Endothelial cell of coronary artery (primary cell): Measurements from ENCODE around the gene NPIPB4. TPM values are rescaled to one million over a fixed set of nuclear protein-coding genes. Genes with fewer than 3 reads are reported as not detected.

Experiments used
- total RNA-seq: library from RNA; depleted of rRNA; stranded (reverse); fragments of >200 nt; gene quantifications from 2 replicates; pipeline ENCODE4 v1.2.3, GENCODE V29; 2014

Gene NPIPB4
- 35.9 and 48.9 TPM in 2 replicates for total RNA-seq

GRCh38 chr16:21857656-21858055 lies at the start of gene NPIPB4:
TSS of gene NPIPB4 (minus strand) at chr16:21857756. CDS start at chr16:21857378, 378 bp downstream.

Other genes with a start within 250 kb of the NPIPB4 start
- not detected in 2 replicates for gene IGSF6, start 205.1 kb downstream of the NPIPB4 start, total RNA-seq
- 0.09 TPM in 1 of 2 replicates, not detected in the other for gene OTOA, start 193.8 kb downstream of the NPIPB4 start, total RNA-seq
- gene UQCRC2, start 95.6 kb upstream of the NPIPB4 start, total RNA-seq: 236 and 249 TPM in 2 replicates
- gene PDZD9, start 143.4 kb upstream of the NPIPB4 start, total RNA-seq: not detected in 2 replicates
- gene MOSMO, start 150.4 kb upstream of the NPIPB4 start, total RNA-seq: 12.9 and 13.6 TPM in 2 replicates
- not detected in 2 replicates for gene VWA3A, start 234.8 kb upstream of the NPIPB4 start, total RNA-seq